A549 (cell line): Measurements from ENCODE around the gene CD300LF. TPM values are rescaled to one million over a fixed set of nuclear protein-coding genes. Genes with fewer than 3 reads are reported as not detected.

ENCODE experiments used
- ATAC-seq, 2 experiments: fragments of 200-7000 bp in 1 of 2; fragments of >200 bp in 1 of 2; cut with Nextera tagmentation in 1 of 2; cut with Tn5 transposase in 1 of 2; 3 replicates each; pipeline versions ENCODE4 v1.8.0 to v1.9.1; 2018 to 2020; ENCODE audit warnings: mild to moderate bottlenecking in 1 of 2, moderate library complexity in 1 of 2
- CTCF ChIA-PET: fragments of 300-600 bp; sonication (Branson Sonifier 250); formaldehyde crosslinking; extraction: SDS; loops from one replicate; lab custom pipeline; 2021; ENCODE audit warnings: antibody characterized with exemption, inconsistent platforms; lab: Yijun Ruan, JAX
- POLR2A ChIA-PET: fragments of 350-600 bp; formaldehyde crosslinking; extraction: SDS; loops from one replicate; lab custom pipeline; 2021; ENCODE audit warnings: antibody characterized with exemption, inconsistent platforms; lab: Yijun Ruan, JAX
- DNase-seq, 2 experiments: peaks; one replicate each; pipeline versions ENCODE4 v3.0.0 to v3.0.0-alpha.2; 2011 to 2016; ENCODE audit warnings: low read depth in 1 of 2, low spot score in 1 of 2
- FAIRE-seq: peaks from 2 replicates; lab custom pipeline; 2011; peaks lifted over from hg19 to GRCh38; lab: Jason Lieb, UNC
- H3K27ac ChIP-seq, 2 experiments: fragments of >200 bp; sonication (Bioruptor Twin); formaldehyde crosslinking; 3 replicates each; pipeline ENCODE4 v1.5.1; 2016 to 2017
- H3K4me1 ChIP-seq: fragments of >200 bp; sonication (Bioruptor Twin); formaldehyde crosslinking; 3 replicates; pipeline ENCODE4 v1.6.1; 2016
- H3K4me2 ChIP-seq: fragments of >200 bp; sonication (Bioruptor Twin); formaldehyde crosslinking; 3 replicates; pipeline ENCODE4 v1.6.1; 2016
- H3K4me3 ChIP-seq: fragments of >200 bp; sonication (Bioruptor Twin); formaldehyde crosslinking; 3 replicates; pipeline ENCODE4 v1.5.1; 2016
- H3K9me3 ChIP-seq: fragments of >200 bp; sonication (Bioruptor Twin); formaldehyde crosslinking; 3 replicates; pipeline ENCODE4 v1.6.1; 2016
- CBX2 ChIP-seq: fragments of 200-600 bp; sonication (generic); IDR thresholded peaks from 2 replicates; pipeline ENCODE4 v1.6.1; 2016; ENCODE audit warnings: low read depth, mild to moderate bottlenecking, borderline replicate concordance
- CBX8 ChIP-seq: fragments of 200-600 bp; sonication (generic); IDR thresholded peaks from 2 replicates; pipeline ENCODE4 v1.6.1; 2016
- EHF ChIP-seq: fragments of 250-450 bp; sonication (Bioruptor Pico); IDR thresholded peaks from 2 replicates; pipeline ENCODE4 v1.5.0; 2020; ENCODE audit warnings: mild to moderate bottlenecking
- EHMT2 ChIP-seq: fragments of 200-600 bp; sonication (generic); IDR thresholded peaks from 2 replicates; pipeline ENCODE4 v1.6.1; 2016; ENCODE audit warnings: antibody characterized with exemption, low read depth, mild to moderate bottlenecking, moderate library complexity
- EP300 ChIP-seq, 2 experiments: fragments of >200 bp; sonication (Bioruptor Twin); formaldehyde crosslinking; IDR thresholded peaks; 2 replicates in 1 of 2; 3 replicates in 1 of 2; pipeline ENCODE4 v1.6.1; 2016 to 2017
- FOSB ChIP-seq: fragments of 250-450 bp; sonication (Bioruptor Pico); IDR thresholded peaks from 2 replicates; pipeline ENCODE4 v1.5.0; 2020; ENCODE audit warnings: mild to moderate bottlenecking, moderate library complexity
- HOXB13 ChIP-seq: fragments of 250-450 bp; sonication (Bioruptor Pico); IDR thresholded peaks from 2 replicates; pipeline ENCODE4 v1.5.0; 2020; ENCODE audit warnings: low read depth, mild to moderate bottlenecking, moderate library complexity
- HOXB5 ChIP-seq: fragments of 250-450 bp; sonication (Bioruptor Pico); IDR thresholded peaks from 2 replicates; pipeline ENCODE4 v1.5.0; 2020; ENCODE audit warnings: mild to moderate bottlenecking, moderate library complexity
- KDM1A ChIP-seq: fragments of 200-600 bp; sonication (generic); IDR thresholded peaks from 2 replicates; pipeline ENCODE4 v1.6.1; 2016; ENCODE audit warnings: low read depth, mild to moderate bottlenecking
- MYC ChIP-seq: IDR thresholded peaks from 2 replicates; pipeline ENCODE4 v1.6.1; 2012; ENCODE audit warnings: mild to moderate bottlenecking, inconsistent platforms, low read length, improper control_type of control experiment, borderline replicate concordance
- NFE2L2 ChIP-seq: fragments of 150-350 bp; conservative IDR thresholded peaks from 2 replicates; pipeline ENCODE4 v1.6.1; 2014; ENCODE audit warnings: low read length
- NPAS2 ChIP-seq: fragments of 250-450 bp; sonication (Bioruptor Pico); IDR thresholded peaks from 2 replicates; pipeline ENCODE4 v1.8.0; 2022; ENCODE audit warnings: mild to moderate bottlenecking, moderate library complexity, borderline replicate concordance
- NR3C1 ChIP-seq: fragments of >200 bp; sonication (Bioruptor Twin); formaldehyde crosslinking; IDR thresholded peaks from 3 replicates; pipeline ENCODE4 v1.6.1; 2017
- PHF8 ChIP-seq: fragments of 200-600 bp; sonication (generic); IDR thresholded peaks from 2 replicates; pipeline ENCODE4 v1.6.1; 2016; ENCODE audit warnings: low read depth, mild to moderate bottlenecking, antibody characterized with exemption, moderate library complexity, borderline replicate concordance
- RAD21 ChIP-seq, 2 experiments: fragments of >200 bp in 1 of 2; sonication (Bioruptor Twin) in 1 of 2; formaldehyde crosslinking in 1 of 2; IDR thresholded peaks in 1 of 2; conservative IDR thresholded peaks in 1 of 2; 2 replicates in 1 of 2; 3 replicates in 1 of 2; pipeline ENCODE4 v1.6.1; 2012 to 2018; ENCODE audit warnings: inconsistent platforms in 1 of 2
- RARB ChIP-seq: fragments of 250-450 bp; sonication (Bioruptor Pico); IDR thresholded peaks from 2 replicates; pipeline ENCODE4 v1.8.0; 2021; ENCODE audit warnings: mild to moderate bottlenecking, moderate library complexity
- RNF2 ChIP-seq: fragments of 200-600 bp; sonication (generic); IDR thresholded peaks from 2 replicates; pipeline ENCODE4 v1.6.1; 2016; ENCODE audit warnings: low read depth, mild to moderate bottlenecking, antibody characterized with exemption, moderate library complexity, borderline replicate concordance
- WGBS: methylation state at CpG from one replicate; pipeline ENCODE4 v1.1.6; 2017; ENCODE audit errors: missing lambda C conversion rate; 5-methylcytosine and 5-hydroxymethylcytosine counted together
- polyA plus RNA-seq, 4 experiments: library from polyadenylated mRNA; depleted of rRNA in 3 of 4; stranded (reverse); fragments of >200 nt; fragmentation: RNase III in 1 of 4; extraction: RNeasy Plus Mini Kit Qiagen cat#74134 plus additional on column Dnase treatment in 1 of 4; gene quantifications; 2 replicates in 3 of 4; 3 replicates in 1 of 4; pipeline ENCODE4 v1.2.3, GENCODE V29; 2011 to 2017
- TF ChIP-seq, protein P1 (sequence below): fragments of >200 bp; sonication (Bioruptor Twin); formaldehyde crosslinking; IDR thresholded peaks from 3 replicates; pipeline ENCODE4 v1.6.1; 2016
- TF ChIP-seq, protein P2 (sequence below): IDR thresholded peaks from 2 replicates; pipeline ENCODE4 v1.6.1; 2012
- TF ChIP-seq, protein P3 (sequence below): IDR thresholded peaks from 2 replicates; pipeline ENCODE4 v1.6.1; 2012
- TF ChIP-seq, protein P4 (sequence below): fragments of 150-350 bp; IDR thresholded peaks from 2 replicates; pipeline ENCODE4 v1.6.1; 2014; ENCODE audit warnings: low read depth, mild to moderate bottlenecking, low read length
- TF ChIP-seq, protein P5 (sequence below): fragments of >200 bp; sonication (Bioruptor Twin); formaldehyde crosslinking; IDR thresholded peaks from 2 replicates; pipeline ENCODE4 v1.6.1; 2016
- TF ChIP-seq, protein P6 (sequence below): fragments of >200 bp; sonication (Bioruptor Twin); formaldehyde crosslinking; IDR thresholded peaks from 3 replicates; pipeline ENCODE4 v1.5.1; 2016
- TF ChIP-seq, protein P7 (sequence below): IDR thresholded peaks from 2 replicates; pipeline ENCODE4 v1.6.1; 2012; ENCODE audit warnings: low read depth, borderline replicate concordance

CD300LF gene
- polyA plus RNA-seq, 2 of the 4 experiments (the other 2 are of a cell fraction): not detected

DNA sequence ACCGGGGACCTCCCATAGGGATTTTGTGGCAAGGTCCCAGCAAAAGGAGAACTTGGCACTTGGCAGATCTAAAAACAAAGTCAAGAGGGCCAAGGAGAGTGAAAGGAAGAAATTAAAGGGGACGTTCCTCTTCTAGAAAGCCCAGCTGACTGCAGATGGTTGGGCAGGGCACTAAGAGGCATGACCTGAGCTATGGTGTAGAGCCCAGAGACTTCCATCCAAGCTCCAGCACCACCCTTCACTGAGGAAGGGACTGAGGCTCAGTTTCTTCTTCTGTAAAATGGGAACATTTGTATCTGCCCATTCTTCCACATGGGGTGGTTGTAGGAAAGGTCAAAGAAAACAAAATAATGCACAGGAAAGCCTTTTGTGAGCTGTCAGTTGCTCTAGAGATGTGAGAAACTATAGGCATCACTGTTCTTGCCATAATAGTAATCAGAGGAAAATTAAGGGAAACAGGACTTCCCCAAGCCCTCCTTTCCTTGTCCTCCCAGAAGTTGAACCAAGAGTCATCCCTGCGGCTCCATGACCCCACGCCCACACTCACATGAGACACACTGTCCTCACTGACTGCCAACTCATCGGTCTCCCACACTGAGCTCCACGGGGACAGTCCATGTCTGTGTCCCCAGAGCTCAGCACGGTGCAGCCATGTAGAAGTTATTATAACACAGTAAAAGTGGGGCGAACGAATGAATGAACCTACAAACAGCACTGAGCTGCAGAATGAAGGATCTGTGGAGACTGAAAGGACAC, 10.4 kb downstream of the CD300LF start:
- TF ChIP-seq HOXB5 (CRISPR knock-in tag) (no peak), CBX2 (no peak), CBX8 (no peak), NPAS2 (CRISPR knock-in tag) (no peak), HOXB13 (CRISPR knock-in tag) (no peak), NR3C1 (no peak), EHMT2 (no peak)
- TF ChIP-seq, protein P1, sequence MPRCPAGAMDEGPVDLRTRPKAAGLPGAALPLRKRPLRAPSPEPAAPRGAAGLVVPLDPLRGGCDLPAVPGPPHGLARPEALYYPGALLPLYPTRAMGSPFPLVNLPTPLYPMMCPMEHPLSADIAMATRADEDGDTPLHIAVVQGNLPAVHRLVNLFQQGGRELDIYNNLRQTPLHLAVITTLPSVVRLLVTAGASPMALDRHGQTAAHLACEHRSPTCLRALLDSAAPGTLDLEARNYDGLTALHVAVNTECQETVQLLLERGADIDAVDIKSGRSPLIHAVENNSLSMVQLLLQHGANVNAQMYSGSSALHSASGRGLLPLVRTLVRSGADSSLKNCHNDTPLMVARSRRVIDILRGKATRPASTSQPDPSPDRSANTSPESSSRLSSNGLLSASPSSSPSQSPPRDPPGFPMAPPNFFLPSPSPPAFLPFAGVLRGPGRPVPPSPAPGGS: no peak
- TF ChIP-seq, protein P2, sequence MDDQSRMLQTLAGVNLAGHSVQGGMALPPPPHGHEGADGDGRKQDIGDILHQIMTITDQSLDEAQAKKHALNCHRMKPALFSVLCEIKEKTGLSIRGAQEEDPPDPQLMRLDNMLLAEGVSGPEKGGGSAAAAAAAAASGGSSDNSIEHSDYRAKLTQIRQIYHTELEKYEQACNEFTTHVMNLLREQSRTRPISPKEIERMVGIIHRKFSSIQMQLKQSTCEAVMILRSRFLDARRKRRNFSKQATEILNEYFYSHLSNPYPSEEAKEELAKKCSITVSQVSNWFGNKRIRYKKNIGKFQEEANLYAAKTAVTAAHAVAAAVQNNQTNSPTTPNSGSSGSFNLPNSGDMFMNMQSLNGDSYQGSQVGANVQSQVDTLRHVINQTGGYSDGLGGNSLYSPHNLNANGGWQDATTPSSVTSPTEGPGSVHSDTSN: no peak
- FAIRE-seq (no peak), DNase-seq (no peak), ATAC-seq (0 out of 6 replicates have a peak, but pooled peaks of 1 of the 2 experiments have one; percentile 10)
- H3K27ac ChIP-seq: no peak overlapping the region
- no peaks in the 10 kb centered on the region for H3K4me1 ChIP-seq
- WGBS: 48% methylated on average over 9 of the region's 9 CpGs
- no peaks in the 10 kb centered on the region for H3K9me3 ChIP-seq
- no peak overlapping the region for H3K4me3 ChIP-seq
- CTCF ChIA-PET: interaction anchor here (1.0 to 2.2 kb wide), 4 partner anchors 31 to 68 kb away, joined by 3 to 9 read pairs (median 4); no protein-coding TSS in a partner anchor
- POLR2A ChIA-PET: no interaction called here
- H3K4me2 ChIP-seq: no peak overlapping the region

DNA sequence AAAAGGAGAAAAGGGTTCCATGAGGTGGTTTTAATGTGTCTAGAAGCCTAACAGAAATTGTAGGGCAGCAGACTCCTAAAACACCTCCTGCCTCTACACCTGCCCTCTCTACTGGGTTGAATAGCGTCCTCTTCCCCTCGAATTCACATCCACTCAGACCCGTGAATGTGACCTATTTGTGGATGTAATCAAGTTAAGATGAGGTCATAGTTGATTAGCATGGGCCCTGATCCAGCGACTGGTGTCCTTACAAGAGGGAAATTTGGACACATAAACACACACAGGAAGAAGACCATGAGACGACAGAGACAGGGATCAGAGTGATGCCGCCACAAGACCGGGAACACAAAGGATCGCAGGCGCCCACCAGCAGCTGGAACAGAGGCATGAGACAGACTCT, 13.5 kb downstream of the CD300LF start:
- ATAC-seq (no peak), DNase-seq (no peak), FAIRE-seq (no peak)
- H3K4me2 ChIP-seq: no peak overlapping the region
- H3K4me3 ChIP-seq: no peak overlapping the region
- H3K4me1 ChIP-seq: no peaks in the 10 kb centered on the region
- CTCF ChIA-PET: interaction anchor here (1.0 kb wide), 1 partner anchor 39 kb away, joined by 3 read pairs; no protein-coding TSS in a partner anchor
- WGBS: 59% methylated on average over 9 of the region's 9 CpGs
- POLR2A ChIA-PET: no interaction called here
- H3K27ac ChIP-seq: no peak overlapping the region
- peaks cover under 1% of the 10 kb centered on the region; the same call in 2 of the 3 replicates for H3K9me3 ChIP-seq
- TF ChIP-seq RAD21 (conservative IDR thresholded peaks at IDR 0.05 in 1 of 2, IDR thresholded peaks at IDR 0.05 in 1 of 2) (no peak), RNF2 (no peak), NFE2L2 (no peak), FOSB (CRISPR knock-in tag) (no peak), CBX8 (no peak), KDM1A (no peak), EHF (CRISPR knock-in tag) (no peak), EP300 (IDR thresholded peaks at IDR 0.05) (no peak), HOXB5 (CRISPR knock-in tag) (no peak), RARB (no peak), MYC (no peak), PHF8 (no peak)
- TF ChIP-seq, protein P3, sequence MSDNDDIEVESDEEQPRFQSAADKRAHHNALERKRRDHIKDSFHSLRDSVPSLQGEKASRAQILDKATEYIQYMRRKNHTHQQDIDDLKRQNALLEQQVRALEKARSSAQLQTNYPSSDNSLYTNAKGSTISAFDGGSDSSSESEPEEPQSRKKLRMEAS: no peak
- TF ChIP-seq, protein P4, sequence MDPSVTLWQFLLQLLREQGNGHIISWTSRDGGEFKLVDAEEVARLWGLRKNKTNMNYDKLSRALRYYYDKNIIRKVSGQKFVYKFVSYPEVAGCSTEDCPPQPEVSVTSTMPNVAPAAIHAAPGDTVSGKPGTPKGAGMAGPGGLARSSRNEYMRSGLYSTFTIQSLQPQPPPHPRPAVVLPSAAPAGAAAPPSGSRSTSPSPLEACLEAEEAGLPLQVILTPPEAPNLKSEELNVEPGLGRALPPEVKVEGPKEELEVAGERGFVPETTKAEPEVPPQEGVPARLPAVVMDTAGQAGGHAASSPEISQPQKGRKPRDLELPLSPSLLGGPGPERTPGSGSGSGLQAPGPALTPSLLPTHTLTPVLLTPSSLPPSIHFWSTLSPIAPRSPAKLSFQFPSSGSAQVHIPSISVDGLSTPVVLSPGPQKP: no peak
- TF ChIP-seq, protein P5, sequence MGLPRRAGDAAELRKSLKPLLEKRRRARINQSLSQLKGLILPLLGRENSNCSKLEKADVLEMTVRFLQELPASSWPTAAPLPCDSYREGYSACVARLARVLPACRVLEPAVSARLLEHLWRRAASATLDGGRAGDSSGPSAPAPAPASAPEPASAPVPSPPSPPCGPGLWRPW: no peak
- TF ChIP-seq, protein P6, sequence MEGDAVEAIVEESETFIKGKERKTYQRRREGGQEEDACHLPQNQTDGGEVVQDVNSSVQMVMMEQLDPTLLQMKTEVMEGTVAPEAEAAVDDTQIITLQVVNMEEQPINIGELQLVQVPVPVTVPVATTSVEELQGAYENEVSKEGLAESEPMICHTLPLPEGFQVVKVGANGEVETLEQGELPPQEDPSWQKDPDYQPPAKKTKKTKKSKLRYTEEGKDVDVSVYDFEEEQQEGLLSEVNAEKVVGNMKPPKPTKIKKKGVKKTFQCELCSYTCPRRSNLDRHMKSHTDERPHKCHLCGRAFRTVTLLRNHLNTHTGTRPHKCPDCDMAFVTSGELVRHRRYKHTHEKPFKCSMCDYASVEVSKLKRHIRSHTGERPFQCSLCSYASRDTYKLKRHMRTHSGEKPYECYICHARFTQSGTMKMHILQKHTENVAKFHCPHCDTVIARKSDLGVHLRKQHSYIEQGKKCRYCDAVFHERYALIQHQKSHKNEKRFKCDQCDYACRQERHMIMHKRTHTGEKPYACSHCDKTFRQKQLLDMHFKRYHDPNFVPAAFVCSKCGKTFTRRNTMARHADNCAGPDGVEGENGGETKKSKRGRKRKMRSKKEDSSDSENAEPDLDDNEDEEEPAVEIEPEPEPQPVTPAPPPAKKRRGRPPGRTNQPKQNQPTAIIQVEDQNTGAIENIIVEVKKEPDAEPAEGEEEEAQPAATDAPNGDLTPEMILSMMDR: no peak
- TF ChIP-seq, protein P7, sequence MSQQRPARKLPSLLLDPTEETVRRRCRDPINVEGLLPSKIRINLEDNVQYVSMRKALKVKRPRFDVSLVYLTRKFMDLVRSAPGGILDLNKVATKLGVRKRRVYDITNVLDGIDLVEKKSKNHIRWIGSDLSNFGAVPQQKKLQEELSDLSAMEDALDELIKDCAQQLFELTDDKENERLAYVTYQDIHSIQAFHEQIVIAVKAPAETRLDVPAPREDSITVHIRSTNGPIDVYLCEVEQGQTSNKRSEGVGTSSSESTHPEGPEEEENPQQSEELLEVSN: no peak
